ENCODE data around the gene GXYLT1.

DNA sequence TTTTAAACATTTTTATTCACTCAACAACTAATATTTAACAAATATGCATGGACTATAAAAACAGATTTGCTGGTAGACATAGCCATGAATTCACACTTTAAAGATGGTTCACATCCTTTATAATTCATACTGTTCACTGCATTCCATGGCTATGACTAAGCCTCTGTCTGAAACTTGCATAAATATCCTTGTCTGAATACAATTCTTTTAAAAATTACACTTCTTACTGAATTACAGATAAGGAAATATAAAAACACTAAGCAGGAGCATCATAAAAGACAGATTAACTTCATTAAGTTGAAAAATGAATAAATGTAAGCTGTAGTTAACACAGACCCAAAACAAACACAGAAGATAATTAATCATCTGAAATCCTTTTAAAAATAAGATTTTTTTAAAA lies 53.8 kb downstream of the GXYLT1 start:
- TF ChIP-seq CTCF (IDR thresholded peaks at IDR 0.05 in 8 of 11, conservative IDR thresholded peaks at IDR 0.05 in 3 of 11) (no peak), POLR2AphosphoS5 (IDR thresholded peaks at IDR 0.05) (no peak)

All from spleen (tissue), 7 donors.